HL-60 (cell line): ENCODE data around the gene MTMR3.

Experiments
- CTCF ChIP-seq: IDR thresholded peaks from one replicate; pipeline ENCODE4 v1.5.1; 2011; ENCODE audit warnings: low read length, control low read depth, inconsistent platforms; ENCODE audit not compliant: insufficient read depth
- SPI1 ChIP-seq: IDR thresholded peaks from 2 replicates; pipeline ENCODE4 v1.6.1; 2012; ENCODE audit warnings: low read depth, mild to moderate bottlenecking, borderline replicate concordance
- TF ChIP-seq, protein P1 (sequence below): IDR thresholded peaks from 2 replicates; pipeline ENCODE4 v1.6.1; 2012; ENCODE audit warnings: low read depth; ENCODE audit not compliant: insufficient replicate concordance

GRCh38 chr22:29956680-29957079, 73.7 kb downstream of the MTMR3 start:
- no peak for TF ChIP-seq CTCF
- TF ChIP-seq, protein P1, sequence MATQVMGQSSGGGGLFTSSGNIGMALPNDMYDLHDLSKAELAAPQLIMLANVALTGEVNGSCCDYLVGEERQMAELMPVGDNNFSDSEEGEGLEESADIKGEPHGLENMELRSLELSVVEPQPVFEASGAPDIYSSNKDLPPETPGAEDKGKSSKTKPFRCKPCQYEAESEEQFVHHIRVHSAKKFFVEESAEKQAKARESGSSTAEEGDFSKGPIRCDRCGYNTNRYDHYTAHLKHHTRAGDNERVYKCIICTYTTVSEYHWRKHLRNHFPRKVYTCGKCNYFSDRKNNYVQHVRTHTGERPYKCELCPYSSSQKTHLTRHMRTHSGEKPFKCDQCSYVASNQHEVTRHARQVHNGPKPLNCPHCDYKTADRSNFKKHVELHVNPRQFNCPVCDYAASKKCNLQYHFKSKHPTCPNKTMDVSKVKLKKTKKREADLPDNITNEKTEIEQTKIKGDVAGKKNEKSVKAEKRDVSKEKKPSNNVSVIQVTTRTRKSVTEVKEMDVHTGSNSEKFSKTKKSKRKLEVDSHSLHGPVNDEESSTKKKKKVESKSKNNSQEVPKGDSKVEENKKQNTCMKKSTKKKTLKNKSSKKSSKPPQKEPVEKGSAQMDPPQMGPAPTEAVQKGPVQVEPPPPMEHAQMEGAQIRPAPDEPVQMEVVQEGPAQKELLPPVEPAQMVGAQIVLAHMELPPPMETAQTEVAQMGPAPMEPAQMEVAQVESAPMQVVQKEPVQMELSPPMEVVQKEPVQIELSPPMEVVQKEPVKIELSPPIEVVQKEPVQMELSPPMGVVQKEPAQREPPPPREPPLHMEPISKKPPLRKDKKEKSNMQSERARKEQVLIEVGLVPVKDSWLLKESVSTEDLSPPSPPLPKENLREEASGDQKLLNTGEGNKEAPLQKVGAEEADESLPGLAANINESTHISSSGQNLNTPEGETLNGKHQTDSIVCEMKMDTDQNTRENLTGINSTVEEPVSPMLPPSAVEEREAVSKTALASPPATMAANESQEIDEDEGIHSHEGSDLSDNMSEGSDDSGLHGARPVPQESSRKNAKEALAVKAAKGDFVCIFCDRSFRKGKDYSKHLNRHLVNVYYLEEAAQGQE: no peak
- no peak for TF ChIP-seq SPI1
